ENCODE results near the gene MMP13. TPM values are rescaled to one million over a fixed set of nuclear protein-coding genes. Genes with fewer than 3 reads are reported as not detected.
"Not testable (repeated sequence)": the region's sequence is repeated elsewhere in the genome, so short reads cannot be mapped to it uniquely, and the experiment has no call there.

The MMP13 gene
- not detected for polyA plus RNA-seq (ENCODE audit: insufficient read length)
- long read RNA-seq, donor 1 = 0 reads
- long read RNA-seq, donor 2 = 0 reads
- long read RNA-seq, donor 3 = 0 reads
- long read RNA-seq, donor 4 = 0 reads
- long read RNA-seq, donor 5 = 0 reads
- long read RNA-seq, donor 6 = 0 reads
- long read RNA-seq, donor 7 = 0 reads
- long read RNA-seq, donor 8 = 0 reads

DNA sequence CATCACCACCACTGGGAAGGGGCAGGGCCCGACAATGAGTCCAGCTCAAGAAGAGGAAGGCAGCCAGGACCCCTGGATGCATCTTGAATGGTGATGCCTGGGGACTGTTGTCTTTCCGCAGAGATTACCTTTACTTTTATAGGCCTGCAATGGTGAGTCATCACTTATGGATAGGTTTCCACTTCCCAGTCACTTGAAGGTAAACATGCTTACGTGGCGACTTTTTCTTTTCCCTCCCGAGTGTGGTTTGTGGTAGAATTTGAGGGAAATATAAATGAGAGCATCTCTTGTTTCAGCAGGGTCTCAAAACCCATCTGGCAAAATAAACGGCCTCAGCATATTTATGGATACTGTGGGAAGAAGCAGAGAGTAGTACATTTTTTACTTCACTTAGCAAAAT is at the start of gene MMP13:
Gene MMP13, minus strand, starts transcription at position 109 of the 400 bp plus-strand sequence. Its CDS starts 27 bp downstream, at position 82.
- no peak for DNase-seq

DNA sequence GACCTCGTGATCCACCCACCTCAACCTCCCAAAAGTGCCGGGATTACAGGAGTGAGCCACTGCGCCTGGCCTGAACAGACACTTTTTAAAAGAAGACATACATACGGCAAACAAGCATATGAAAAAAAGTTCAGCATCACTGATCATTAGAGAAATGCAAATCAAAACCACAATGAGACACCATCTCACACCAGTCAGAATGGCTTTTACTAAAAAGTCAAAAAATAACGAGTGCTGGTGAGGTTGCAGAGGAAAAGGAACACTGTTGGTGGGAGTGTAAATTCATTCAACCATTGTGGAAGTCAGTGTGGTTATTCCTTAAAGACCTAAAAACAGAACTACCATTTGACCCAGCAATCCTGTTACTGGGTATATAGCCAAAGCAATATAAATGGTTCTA is 48.7 kb upstream of the MMP13 start:
- DNase-seq = not testable (repeated sequence)

DNA sequence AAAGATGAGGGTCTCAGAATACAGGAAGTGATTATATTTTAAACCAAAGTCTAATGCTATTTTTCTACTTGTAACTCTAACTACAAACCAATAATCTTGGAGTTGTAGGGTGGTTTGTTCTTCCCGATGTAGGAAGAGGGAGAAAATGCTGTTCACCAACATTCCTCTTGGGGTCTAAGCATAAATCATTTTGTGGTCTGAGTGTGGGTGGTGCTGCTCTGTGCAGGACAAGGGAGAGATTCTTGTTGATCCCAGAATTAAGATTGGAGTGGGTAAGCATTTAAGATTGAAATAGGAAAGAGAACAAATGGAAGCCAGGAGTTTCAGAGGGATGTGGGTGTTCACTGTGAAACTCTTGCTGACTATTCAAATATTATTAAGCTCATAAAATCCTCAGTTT is 38.6 kb upstream of the MMP13 start:
- DNase-seq = no peak

DNA sequence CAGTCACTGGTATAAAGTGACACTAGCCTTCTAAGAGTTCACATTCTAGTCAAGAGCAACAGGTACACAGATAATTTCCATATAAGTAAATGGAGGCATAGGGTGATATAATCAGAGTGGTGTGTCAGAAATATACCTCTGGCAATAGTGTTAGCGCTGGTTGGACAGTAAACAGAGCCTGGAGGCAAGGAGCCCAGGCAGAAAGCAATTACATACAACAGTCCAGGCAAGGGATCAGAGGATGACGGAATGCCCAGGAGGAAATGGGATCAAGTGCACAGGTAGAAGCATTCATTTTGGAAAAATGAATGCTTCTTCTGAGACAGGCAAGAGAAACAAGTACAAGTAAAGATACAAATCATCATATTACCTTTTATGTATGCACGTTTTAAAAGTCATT is 36.2 kb upstream of the MMP13 start:
- no peak for DNase-seq

DNA sequence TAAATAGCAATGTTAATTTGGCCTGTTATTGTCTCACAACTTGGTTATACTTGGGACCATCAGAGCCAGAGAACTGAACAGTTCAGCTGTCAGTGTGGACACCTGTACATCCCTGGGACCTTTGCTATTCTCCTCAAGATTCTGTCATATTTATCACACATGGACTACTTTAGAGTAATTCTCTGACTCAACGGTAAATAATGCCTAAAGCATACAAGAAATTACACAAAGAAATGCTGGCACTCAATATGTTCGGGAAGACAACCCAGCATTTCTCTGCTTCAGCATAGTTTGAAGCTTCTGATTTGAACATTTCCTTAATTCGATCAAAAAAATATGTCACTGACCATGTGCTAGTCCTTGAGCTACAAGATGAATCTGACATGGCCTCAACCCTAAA is 34.6 kb upstream of the MMP13 start:
- DNase-seq = no peak

DNA sequence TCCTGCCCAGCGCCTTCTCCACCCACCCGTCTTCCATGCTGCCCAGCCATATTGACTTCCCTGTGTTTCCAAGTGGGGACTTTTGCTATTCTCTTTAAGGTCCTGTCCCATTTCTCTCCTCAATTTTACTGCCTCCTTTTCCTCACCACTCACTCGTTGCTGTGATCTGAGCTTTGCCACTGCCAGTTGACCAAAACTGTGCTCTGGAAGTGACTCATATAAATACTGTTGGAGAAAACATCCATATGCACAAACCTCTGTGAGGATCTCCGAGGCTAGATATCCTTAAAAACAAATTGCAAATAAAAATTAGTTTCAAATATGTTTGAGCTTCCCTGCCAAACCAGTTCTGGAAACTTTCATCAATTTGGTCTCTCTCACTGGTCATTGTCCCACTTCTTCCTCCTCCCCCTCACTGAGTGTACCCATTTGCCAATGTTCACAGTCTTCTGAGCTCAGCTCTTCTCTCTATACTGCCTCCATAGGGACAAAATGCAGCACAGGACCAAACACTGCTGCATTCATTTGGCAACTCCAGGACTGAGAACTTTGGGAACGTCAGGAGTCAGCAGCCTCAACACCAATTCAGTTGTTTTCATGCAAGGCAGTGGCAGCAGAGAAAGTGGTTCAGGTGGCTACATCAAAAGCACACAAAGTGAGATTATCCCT is 34.0 kb upstream of the MMP13 start:
- no peak for DNase-seq

DNA sequence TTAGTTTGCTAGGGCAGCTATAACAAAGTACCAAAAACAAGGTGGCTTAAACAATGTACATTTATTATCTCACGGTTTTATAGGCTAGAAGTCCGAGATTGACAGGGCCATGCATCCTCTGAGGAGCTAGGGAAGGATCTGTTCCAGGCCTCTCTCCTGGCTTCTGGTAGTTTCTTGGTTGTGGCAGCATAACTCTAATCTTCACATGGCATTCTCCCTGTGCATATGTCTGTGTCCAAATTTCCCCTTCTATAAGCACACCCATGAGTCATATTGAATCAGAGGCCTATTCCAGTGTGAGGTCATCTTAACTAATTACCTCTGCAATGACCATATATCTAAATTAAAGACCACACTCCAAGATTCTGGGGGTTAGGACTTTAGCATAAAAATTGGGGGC is 31.3 kb upstream of the MMP13 start:
- DNase-seq = no peak

DNA sequence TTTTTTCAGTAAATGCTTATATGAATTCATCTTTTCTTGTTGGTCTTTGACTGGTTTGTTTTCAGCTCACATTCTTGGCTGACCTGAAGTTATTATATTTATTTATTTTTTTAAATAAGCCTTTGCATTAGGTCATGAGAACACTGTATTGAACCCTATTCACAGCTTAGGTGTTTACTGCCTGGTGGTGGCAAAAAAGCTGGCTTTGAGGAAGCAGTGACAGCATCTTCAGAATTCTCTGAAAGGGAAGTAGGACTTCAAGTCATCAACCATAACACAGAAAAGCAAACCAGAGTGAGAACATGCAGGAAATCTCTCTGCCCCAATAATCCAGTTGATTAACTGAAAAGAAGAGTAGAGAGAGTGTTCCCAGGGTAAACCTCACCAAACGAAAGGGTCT is 30.3 kb upstream of the MMP13 start:
- no peak for DNase-seq

DNA sequence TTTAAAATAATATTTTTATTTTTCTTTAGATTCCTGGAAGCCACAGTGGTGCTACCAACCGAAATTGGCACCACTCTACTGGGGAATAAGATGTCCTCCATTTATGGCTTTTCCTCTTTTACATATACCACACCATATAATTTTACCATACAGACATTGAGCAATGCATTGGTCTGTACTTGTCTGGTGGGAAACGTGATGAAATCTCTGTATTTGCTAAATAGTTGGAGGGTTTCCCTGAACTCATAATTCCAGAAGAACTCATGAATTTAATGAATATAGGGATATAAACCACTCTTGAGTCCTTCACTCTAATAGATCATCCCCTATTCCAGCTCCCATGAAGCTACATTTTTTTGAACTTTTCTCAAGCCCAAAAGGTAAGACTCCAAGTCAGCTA is 28.0 kb upstream of the MMP13 start:
- DNase-seq = no peak

DNA sequence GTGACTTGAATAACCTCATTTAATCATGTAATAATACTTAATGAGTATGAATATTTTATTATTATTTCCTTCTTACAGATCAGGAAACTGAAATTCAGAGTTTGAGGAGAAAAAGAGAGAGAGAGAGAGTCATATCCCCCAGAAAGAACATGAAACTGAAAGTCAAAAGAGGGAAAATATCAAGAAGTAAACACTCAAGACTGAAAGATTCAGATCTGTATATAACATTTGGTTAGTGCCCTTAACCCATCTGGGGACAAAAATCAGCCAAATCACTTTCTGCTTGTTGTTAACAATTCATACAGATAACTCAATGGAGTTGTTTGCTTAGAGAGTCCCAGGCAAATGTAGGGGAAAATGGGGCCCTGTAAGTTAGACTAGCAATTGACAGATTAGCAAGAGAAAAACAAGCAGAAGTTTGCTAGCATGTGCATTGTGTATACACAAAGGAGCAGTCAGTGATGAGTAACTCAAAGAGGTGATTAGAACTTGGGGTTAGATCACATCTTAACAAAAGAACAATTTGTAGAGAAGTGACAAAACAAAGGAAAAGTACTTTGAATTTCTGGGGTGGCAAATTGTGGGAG is 25.9 kb upstream of the MMP13 start:
- DNase-seq = no peak

DNA sequence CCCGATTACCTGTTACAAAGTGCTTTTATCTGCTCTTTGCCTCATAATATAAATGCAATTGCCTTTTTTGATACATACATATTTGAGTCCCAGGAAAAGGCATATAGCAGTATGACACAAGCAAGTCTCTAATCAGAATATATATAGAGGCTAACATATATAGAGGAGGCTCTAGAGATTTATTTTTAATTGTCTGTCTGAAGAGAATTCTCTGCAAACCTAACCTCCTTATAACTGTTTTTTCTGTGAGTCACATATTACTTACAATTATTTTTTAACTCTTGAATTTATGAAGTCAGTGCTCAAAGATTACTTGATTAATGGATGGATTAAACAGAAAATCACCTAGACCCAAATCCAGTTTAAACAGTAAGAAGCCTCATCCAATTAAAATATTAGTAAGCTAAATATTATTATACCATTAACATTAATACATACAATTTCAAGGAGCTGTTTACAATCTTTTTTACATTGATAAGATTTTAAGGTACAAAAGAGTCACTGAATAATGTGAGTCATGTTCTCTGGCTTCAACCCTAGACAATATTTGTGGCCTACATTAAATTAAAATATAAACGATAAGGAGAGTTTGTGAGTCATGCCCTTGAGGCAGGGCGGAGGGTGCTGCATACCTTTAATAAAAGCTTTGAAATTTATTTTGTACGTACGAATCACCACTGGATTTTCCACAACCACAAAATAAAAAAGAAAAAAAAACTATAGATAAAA is 19.2 kb upstream of the MMP13 start:
- no peak for DNase-seq

DNA sequence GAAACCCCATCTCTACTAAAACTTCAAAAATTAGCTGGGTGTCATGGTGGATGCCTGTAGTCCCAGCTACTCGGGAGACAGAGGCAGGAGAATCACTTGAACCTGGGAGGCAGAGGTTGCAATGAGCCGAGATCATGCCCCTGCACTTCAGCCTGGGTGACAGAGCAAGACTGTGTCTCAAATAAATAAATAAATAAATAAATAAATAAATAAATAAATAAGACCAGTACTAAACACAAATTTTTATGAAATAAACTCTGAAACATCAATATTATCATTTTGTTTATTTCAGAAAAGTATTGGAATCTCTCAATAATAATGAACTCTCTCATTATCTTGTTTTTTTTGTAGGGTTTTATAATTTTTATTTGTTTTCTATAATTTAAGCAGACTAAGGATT is 18.2 kb upstream of the MMP13 start:
- DNase-seq = not testable (repeated sequence)

DNA sequence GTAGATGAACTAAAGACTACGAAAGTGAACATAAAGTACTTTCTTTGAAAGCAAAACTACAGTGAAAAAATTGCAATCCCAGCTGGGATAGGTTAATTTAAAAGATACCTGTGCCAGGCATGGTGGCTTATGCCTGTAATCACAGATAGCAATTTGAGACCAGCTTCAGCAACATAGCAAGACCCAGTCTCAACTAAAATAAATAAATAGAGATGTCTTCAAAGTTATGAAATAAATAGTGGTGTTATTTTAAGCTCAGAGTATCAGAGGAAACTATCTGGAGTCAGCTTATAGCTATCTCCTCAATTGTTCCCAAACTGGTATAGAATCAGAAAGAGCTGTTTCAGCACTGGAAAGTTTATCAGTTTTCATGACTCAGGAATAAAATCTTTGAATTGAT is 17.3 kb upstream of the MMP13 start:
- no peak for DNase-seq

DNA sequence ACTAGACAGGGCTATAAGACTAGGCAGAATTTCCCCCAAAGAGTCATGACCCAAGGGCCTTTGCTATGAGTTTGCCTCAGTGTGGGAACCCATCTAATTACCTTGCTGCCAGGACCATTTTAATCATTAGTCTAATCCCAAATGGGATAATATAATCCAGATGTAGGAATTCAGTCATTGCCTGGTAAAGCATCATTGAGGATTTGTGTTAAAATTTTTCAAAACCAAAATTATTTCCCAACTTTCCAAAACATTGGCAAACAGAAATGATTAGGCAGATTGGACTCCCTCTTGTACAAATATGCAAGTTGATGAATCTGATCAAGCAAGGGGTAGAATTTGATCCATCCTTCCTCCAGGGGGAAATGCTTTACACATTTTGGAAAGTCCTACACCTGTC is 16.2 kb upstream of the MMP13 start:
- no peak for DNase-seq

DNA sequence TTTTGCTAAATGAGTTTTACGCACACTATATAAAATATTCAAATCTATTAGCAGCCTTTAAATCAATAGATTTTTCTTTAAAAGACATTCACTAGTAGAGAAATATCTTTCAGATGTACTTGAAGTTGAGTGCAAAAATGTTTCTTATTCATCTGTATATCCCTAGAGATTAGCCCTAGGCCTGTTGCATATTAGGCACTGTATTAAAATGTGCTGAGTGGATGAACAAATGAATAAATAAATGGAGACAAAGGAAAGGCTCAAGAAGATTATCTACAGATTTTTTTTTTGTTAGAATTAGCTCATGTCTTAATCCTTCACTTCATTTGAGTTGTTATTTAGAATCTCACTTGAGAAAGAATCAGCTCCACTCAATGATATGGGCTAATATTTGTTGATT is 12.0 kb upstream of the MMP13 start:
- no peak for DNase-seq

DNA sequence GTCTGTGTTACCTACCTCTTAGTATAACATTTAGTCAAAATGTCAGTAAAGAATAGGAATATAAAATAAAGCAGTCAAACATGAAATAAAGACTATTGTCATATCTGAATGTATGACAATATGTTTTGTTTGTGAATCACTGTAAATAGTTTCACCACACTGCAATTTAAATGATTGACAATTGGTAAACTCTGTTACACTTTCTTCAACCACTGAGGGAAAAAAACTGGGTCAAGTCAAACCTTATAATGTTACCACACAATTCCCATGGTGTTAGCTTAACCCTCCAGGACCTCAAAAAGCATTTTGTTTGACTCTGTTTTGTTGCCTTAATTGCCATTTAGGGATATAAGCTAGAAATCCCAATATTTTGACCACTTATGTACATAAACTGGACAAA is 10.5 kb upstream of the MMP13 start:
- DNase-seq = no peak

DNA sequence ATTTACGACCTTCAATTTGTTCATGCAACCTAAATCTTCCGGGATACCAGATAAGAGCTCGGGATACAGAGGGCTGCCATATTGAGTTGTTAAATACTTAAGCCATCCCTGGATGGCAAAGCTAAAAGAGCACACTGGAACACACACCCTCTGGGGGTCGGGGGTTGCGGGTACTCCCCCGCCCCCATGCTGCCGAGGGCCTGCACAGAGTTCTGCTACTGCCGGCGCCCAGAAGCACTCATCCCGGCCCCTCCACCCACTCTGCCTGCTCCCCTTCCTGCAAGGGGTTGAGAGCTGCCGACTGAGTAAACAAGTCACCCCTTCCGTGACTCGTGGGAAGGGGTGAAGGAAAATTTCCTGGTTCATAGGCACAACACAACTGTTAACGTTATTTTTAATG is 9.3 kb upstream of the MMP13 start:
- no peak for DNase-seq

DNA sequence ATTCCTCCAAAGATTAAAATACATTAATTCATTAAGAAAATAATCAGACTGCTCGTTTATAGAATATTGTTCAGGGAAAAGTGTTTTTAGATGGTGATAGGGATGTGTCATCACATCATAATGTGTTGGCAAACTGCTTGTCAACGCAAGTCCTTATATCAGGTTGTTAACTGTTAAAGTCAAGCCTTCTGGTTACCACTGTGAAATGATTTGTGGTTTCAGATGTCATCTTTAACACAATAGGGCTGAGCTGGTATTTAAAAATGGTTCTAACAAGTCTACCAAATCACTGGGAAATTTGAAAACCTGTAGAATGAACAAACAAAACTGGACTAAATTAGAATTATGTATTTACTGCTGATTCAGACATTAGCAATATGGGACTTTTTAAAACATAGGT is 2.4 kb upstream of the MMP13 start:
- DNase-seq = no peak

DNA sequence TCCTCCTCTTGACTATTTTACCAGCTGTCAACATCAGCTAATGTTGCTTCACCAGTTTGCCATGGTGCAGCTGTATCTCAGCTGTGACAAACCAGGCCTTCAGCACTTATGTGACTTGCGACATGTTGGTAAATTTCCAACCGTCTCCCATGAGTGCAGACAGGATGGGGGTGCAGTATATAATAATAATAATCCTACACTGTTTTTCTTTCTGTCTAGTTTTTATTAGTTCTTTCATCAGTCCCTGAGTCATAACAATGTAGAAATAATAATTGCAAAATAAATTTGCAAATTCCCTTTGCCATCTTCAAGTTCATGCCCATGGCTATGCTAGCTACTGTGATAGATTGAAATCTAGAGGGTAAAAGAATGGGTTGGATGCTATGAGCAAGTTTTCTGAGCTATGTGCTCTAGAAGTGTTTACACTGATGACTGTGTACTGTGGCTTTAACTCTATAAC is 4.9 kb downstream of the MMP13 start:
- DNase-seq = no peak

DNA sequence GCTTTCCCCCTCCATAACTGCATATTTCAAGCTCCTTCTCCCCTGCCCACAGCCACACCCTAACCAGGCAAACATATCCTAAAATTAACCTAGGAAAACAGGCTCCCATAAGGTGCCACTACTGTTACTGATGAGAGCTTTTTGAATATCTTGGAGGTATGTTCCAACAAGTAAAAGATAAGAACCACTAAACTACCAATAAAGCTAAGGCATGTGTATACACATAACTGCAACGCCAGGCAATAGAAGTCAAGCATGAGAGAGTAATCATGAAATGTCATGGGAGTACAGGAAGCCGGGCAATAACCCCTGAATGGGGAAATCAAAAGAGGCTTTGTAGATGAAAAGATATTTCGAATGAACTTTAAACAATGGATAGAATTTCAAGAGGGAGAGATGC is 9.3 kb downstream of the MMP13 start:
- DNase-seq = no peak

DNA sequence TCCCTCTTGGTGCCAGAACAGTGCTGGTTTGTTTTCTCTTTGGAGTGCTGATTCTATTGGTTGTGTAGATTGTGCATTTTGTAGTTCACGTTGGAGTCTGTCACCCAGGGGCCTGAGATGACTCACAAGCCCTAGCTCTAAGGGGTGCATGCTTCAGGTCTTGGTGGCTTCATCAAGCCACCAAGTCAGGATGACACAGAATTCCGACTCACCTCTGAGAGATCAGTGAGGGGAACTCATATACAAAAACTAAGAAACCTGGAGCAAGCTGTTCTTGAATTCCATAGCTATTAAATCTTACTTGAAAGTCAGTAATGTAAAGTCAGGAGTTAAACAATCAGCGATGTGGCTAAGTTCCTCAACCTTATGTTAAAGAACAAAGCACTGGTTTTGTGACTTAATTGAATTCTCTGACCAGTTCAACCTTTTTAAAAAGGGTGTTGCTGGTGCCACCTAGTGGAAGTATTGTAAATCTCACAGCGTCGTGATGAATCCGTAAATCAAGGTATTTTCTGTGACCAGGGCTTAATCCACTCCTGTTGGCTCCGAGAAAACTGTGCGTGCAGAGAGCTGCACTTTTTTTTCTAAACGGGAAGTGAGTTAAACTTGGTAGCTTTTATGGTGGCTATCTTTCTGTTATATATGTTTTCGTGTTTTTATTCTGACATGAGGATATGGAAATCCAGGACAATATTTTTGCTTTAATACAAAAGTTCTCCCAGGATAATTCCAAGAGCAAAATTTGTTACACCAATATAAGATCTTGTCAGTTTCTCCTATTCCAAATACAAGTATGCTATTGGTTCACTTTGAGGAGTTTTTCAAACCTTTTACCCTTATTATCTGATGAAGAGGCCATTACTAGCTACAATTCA is 14.6 kb downstream of the MMP13 start:
- DNase-seq = peak; percentile 83

DNA sequence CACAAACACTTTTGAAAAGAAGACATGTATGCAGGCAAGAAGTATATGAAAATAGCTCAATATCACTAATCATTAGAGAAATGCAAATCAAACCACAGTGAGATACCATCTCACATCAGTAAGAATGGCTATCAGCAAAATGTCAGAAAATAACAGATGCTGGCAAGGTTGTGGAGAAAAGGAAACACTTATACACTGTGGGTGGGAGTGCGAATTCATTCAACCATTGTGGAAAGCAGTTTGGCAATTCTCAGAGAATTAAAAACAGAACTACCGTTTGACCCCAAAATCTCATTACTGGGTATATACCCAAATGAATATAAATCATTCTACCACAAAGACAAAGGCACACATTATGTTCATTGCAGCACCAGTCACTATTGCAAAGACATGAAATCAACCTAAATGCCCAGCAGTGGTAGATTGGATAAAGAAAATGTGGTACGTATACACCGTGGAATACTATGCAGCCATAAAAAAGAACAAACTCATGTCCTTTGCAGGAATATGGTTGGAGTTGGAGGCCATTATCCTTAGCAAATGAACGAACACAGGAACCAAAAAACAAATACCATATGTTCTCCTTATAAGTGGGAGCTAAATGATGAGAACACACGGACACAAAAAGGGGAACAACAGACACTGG is 18.5 kb downstream of the MMP13 start:
- no peak for DNase-seq

Data from left kidney (tissue), 8 donors.